K562 (cell line): ENCODE results near the gene DYNAP. TPM values are rescaled to one million over a fixed set of nuclear protein-coding genes. Genes with fewer than 3 reads are reported as not detected.

ENCODE experiments used
- BCL6 ChIP-seq: fragments of 250-450 bp; sonication (Bioruptor Pico); IDR thresholded peaks from 2 replicates; pipeline ENCODE4 v1.4.0; 2020
- C11orf30 ChIP-seq: fragments of 450-650 bp; IDR thresholded peaks from 2 replicates; pipeline ENCODE4 v1.6.1; 2016; ENCODE audit warnings: low read depth, mild to moderate bottlenecking
- CBFA2T2 ChIP-seq: fragments of 450-650 bp; conservative IDR thresholded peaks from 2 replicates; pipeline ENCODE4 v1.6.1; 2017; ENCODE audit warnings: mild to moderate bottlenecking
- CBFB ChIP-seq: sonication (generic); formaldehyde crosslinking; IDR thresholded peaks from 2 replicates; pipeline ENCODE4 v1.4.0; 2020; ENCODE audit warnings: mild to moderate bottlenecking, missing genetic modification reagents
- CTBP1 ChIP-seq: fragments of 450-650 bp; IDR thresholded peaks from 2 replicates; pipeline ENCODE4 v1.6.1; 2016; ENCODE audit warnings: borderline replicate concordance
- E4F1 ChIP-seq: fragments of 250-450 bp; sonication (Bioruptor Pico); IDR thresholded peaks from 2 replicates; pipeline ENCODE4 v1.5.0; 2021; ENCODE audit warnings: mild to moderate bottlenecking, borderline replicate concordance
- FOSL1 ChIP-seq: fragments of 200-800 bp; sonication (Bioruptor generic); conservative IDR thresholded peaks from 2 replicates; pipeline ENCODE4 v1.6.1; 2016; ENCODE audit warnings: missing genetic modification characterization, missing compliant biosample characterization
- HMGXB4 ChIP-seq: sonication (generic); formaldehyde crosslinking; IDR thresholded peaks from 2 replicates; pipeline ENCODE4 v1.8.1; 2023; ENCODE audit warnings: mild to moderate bottlenecking, missing genetic modification reagents
- MEF2A ChIP-seq: IDR thresholded peaks from 2 replicates; pipeline ENCODE4 v1.6.1; 2011; ENCODE audit warnings: low read depth, mild to moderate bottlenecking, low read length, moderate library complexity; ENCODE audit not compliant: control insufficient read depth
- NEUROD1 ChIP-seq: fragments of 150-350 bp; IDR thresholded peaks from 2 replicates; pipeline ENCODE4 v1.6.1; 2014; ENCODE audit warnings: borderline replicate concordance, low read length, low read depth; ENCODE audit not compliant: partially characterized antibody
- PRDM10 ChIP-seq: fragments of 450-650 bp; IDR thresholded peaks from 2 replicates; pipeline ENCODE4 v1.6.1; 2018; ENCODE audit not compliant: partially characterized antibody
- SIRT6 ChIP-seq: IDR thresholded peaks from one replicate; pipeline ENCODE4 v1.6.1; 2012; ENCODE audit warnings: low read depth, mild to moderate bottlenecking, control low read depth, inconsistent platforms, low read length, moderate library complexity
- TCF3 ChIP-seq: sonication (generic); formaldehyde crosslinking; IDR thresholded peaks from 2 replicates; pipeline ENCODE4 v1.4.0; 2020; ENCODE audit warnings: mild to moderate bottlenecking, missing genetic modification reagents
- TFAM ChIP-seq: fragments of 250-450 bp; sonication (Bioruptor Pico); conservative IDR thresholded peaks from 2 replicates; pipeline ENCODE4 v1.5.0; 2021; ENCODE audit warnings: mild to moderate bottlenecking, moderate library complexity
- ZBTB49 ChIP-seq: sonication (generic); formaldehyde crosslinking; IDR thresholded peaks from 2 replicates; pipeline ENCODE4 v1.8.0; 2022; ENCODE audit warnings: missing genetic modification reagents, mild to moderate bottlenecking, borderline replicate concordance
- ZNF140 ChIP-seq: fragments of 250-450 bp; sonication (Bioruptor Pico); IDR thresholded peaks from 2 replicates; pipeline ENCODE4 v1.8.0; 2021; ENCODE audit warnings: moderate library complexity, mild to moderate bottlenecking, inconsistent platforms
- ZNF695 ChIP-seq: fragments of 450-650 bp; formaldehyde crosslinking; IDR thresholded peaks from 2 replicates; pipeline ENCODE4 v1.4.0; 2020; ENCODE audit warnings: mild to moderate bottlenecking, moderate library complexity
- polyA plus RNA-seq, 8 experiments: library from polyadenylated mRNA; depleted of rRNA in 4 of 8; stranded (reverse) in 5 of 8; unstranded in 3 of 8; fragments of >200 nt; fragmentation: Nextera tagmentation in 2 of 8; fragmentation: Illumina TruSeq in 1 of 8; extraction: Ambion mirVana in 2 of 8; extraction: Trizol in 1 of 8; gene quantifications; 2 replicates each; pipeline versions ENCODE4 v1.2.1 to v1.2.3, GENCODE V29; 2011 to 2014; ENCODE audit warnings: inconsistent platforms in 1 of 8, missing spikeins in 1 of 8
- total RNA-seq, 7 experiments: library from RNA; depleted of rRNA in 6 of 7; stranded (reverse); fragments of >200 nt in 6 of 7; fragmentation: Illumina TruSeq in 2 of 7; extraction: Trizol in 2 of 7; gene quantifications; 2 replicates each; pipeline versions ENCODE4 v1.2.1 to v1.2.3, GENCODE V29; 2011 to 2021; ENCODE audit warnings: low replicate concordance in 1 of 7

The DYNAP gene
- total and polyA plus RNA-seq, 9 of the 15 experiments (the other 6 are each of a cell fraction or from before 2014, with no cell fraction given), result not detected

- TF ChIP-seq PRDM10 (no peak), C11orf30 (no peak), BCL6 (no peak), TFAM (no peak), CBFA2T2 (peak; percentile 18; the same call in 1 of the 2 replicates), MEF2A (no peak), NEUROD1 (no peak), ZBTB49 (CRISPR knock-in tag) (no peak), CTBP1 (peak; percentile 43; the same call in 1 of the 2 replicates), SIRT6 (no peak), ZNF140 (no peak), CBFB (CRISPR knock-in tag) (no peak), FOSL1 (tag) (peak; percentile 64), HMGXB4 (CRISPR knock-in tag) (no peak), ZNF695 (CRISPR knock-in tag) (no peak), E4F1 (CRISPR knock-in tag) (no peak), TCF3 (CRISPR knock-in tag) (no peak)
These were observed 25.3 kb downstream of the DYNAP start (continued) for GRCh38 chr18:54616220-54616848.
